GM23338 (cell line): ENCODE data around the gene TPO. TPM values are rescaled to one million over a fixed set of nuclear protein-coding genes. Genes with fewer than 3 reads are reported as not detected.

Source experiments
- ATAC-seq: fragments of 200-7000 bp; cut with Tn5 transposase; 3 replicates; pipeline ENCODE4 v1.9.1; 2020
- DNase-seq: peaks from one replicate; pipeline ENCODE4 v3.0.0-alpha.2; 2015; ENCODE audit warnings: low spot score
- H2AFZ ChIP-seq: fragments of 200-600 bp; sonication (generic); 2 replicates; pipeline ENCODE4 v1.8.0; 2016; ENCODE audit warnings: antibody characterized with exemption, mild to moderate bottlenecking, moderate library complexity
- H3F3A ChIP-seq: fragments of 200-600 bp; sonication (generic); replicated peaks from 2 replicates; pipeline ENCODE4 v1.8.0; 2017; ENCODE audit warnings: antibody characterized with exemption, mixed run types, low read depth
- H3K27ac ChIP-seq: fragments of 200-600 bp; sonication (generic); 2 replicates; pipeline ENCODE4 v1.6.1; 2016; ENCODE audit warnings: low read depth
- H3K27me3 ChIP-seq: fragments of 200-600 bp; sonication (generic); 2 replicates; pipeline ENCODE4 v1.8.0; 2016; ENCODE audit warnings: mild to moderate bottlenecking, mixed run types, moderate library complexity; ENCODE audit not compliant: insufficient read depth
- H3K36me3 ChIP-seq: fragments of 200-600 bp; sonication (generic); 2 replicates; pipeline ENCODE4 v1.8.0; 2016; ENCODE audit warnings: mild to moderate bottlenecking; ENCODE audit not compliant: insufficient read depth
- H3K4me1 ChIP-seq: fragments of 200-600 bp; sonication (generic); 2 replicates; pipeline ENCODE4 v1.8.0; 2016; ENCODE audit warnings: mild to moderate bottlenecking, moderate library complexity; ENCODE audit not compliant: insufficient read depth
- H3K4me2 ChIP-seq: fragments of 200-600 bp; sonication (generic); 2 replicates; pipeline ENCODE4 v1.7.1; 2017; ENCODE audit warnings: mixed run types
- H3K4me3 ChIP-seq: fragments of 200-600 bp; sonication (generic); 2 replicates; pipeline ENCODE4 v1.6.1; 2016; ENCODE audit warnings: mixed run types
- H3K79me2 ChIP-seq: fragments of 200-600 bp; sonication (generic); replicated peaks from 2 replicates; pipeline ENCODE4 v1.8.0; 2017; ENCODE audit warnings: mild to moderate bottlenecking; ENCODE audit not compliant: insufficient read depth
- H3K9me2 ChIP-seq: fragments of 200-600 bp; sonication (generic); 2 replicates; pipeline ENCODE4 v1.8.0; 2017; ENCODE audit not compliant: insufficient read depth
- H4K20me1 ChIP-seq: fragments of 200-600 bp; sonication (generic); replicated peaks from 2 replicates; pipeline ENCODE4 v1.8.0; 2017; ENCODE audit warnings: mild to moderate bottlenecking; ENCODE audit not compliant: insufficient read depth
- H3K27ac Mint-ChIP-seq: 2 replicates; pipeline ENCODE4 v1.8.0; 2020; ENCODE audit warnings: inconsistent platforms, mild to moderate bottlenecking, moderate library complexity, mixed read lengths
- H3K27me3 Mint-ChIP-seq: 3 replicates; pipeline ENCODE4 v1.8.0; 2022; ENCODE audit warnings: low read depth, mild to moderate bottlenecking, moderate library complexity, mixed read lengths, inconsistent platforms; ENCODE audit not compliant: insufficient read depth, poor library complexity
- H3K36me3 Mint-ChIP-seq: 3 replicates; pipeline ENCODE4 v1.8.0; 2021; ENCODE audit warnings: low read depth, mild to moderate bottlenecking, inconsistent platforms, moderate library complexity, mixed read lengths
- H3K4me1 Mint-ChIP-seq: 3 replicates; pipeline ENCODE4 v1.8.0; 2020; ENCODE audit warnings: mild to moderate bottlenecking, inconsistent platforms, mixed read lengths
- H3K4me3 Mint-ChIP-seq: 3 replicates; pipeline ENCODE4 v1.8.0; 2021; ENCODE audit warnings: moderate library complexity, mild to moderate bottlenecking, inconsistent platforms, mixed read lengths
- H3K9me3 Mint-ChIP-seq: 3 replicates; pipeline ENCODE4 v1.8.0; 2020; ENCODE audit warnings: moderate library complexity, mild to moderate bottlenecking, inconsistent platforms, mixed read lengths
- CREB1 ChIP-seq: fragments of 250-450 bp; sonication (Bioruptor Pico); IDR thresholded peaks from 2 replicates; pipeline ENCODE4 v1.5.0; 2020; ENCODE audit warnings: low read depth, mild to moderate bottlenecking, moderate library complexity
- EZH2 ChIP-seq: fragments of 200-600 bp; sonication (generic); IDR thresholded peaks from one replicate; pipeline ENCODE4 v1.8.0; 2017; ENCODE audit warnings: antibody characterized with exemption, mild to moderate bottlenecking, low read depth; ENCODE audit not compliant: unreplicated experiment
- EZH2phosphoT487 ChIP-seq: fragments of 200-600 bp; sonication (generic); IDR thresholded peaks from one replicate; pipeline ENCODE4 v1.8.1; 2018; ENCODE audit warnings: antibody characterized with exemption; ENCODE audit not compliant: unreplicated experiment
- NANOG ChIP-seq: IDR thresholded peaks from 2 replicates; pipeline ENCODE4 v1.6.1; 2016; ENCODE audit warnings: antibody characterized with exemption, borderline replicate concordance
- POLR2AphosphoS5 ChIP-seq: IDR thresholded peaks from 2 replicates; pipeline ENCODE4 v1.6.1; 2016; ENCODE audit warnings: antibody characterized with exemption, low read depth
- STAT1 ChIP-seq: IDR thresholded peaks from one replicate; pipeline ENCODE4 v1.6.1; 2016; ENCODE audit warnings: antibody characterized with exemption; ENCODE audit not compliant: unreplicated experiment
- ZNF114 ChIP-seq: fragments of 250-450 bp; sonication (Bioruptor Pico); IDR thresholded peaks from 2 replicates; pipeline ENCODE4 v1.5.0; 2020; ENCODE audit warnings: mild to moderate bottlenecking, moderate library complexity
- ZNF331 ChIP-seq: fragments of 250-450 bp; sonication (Bioruptor Pico); IDR thresholded peaks from 2 replicates; pipeline ENCODE4 v1.5.0; 2020; ENCODE audit warnings: low read depth, mild to moderate bottlenecking, moderate library complexity
- ZNF462 ChIP-seq: fragments of 250-450 bp; sonication (Bioruptor Pico); IDR thresholded peaks from 2 replicates; pipeline ENCODE4 v1.5.0; 2020; ENCODE audit warnings: mild to moderate bottlenecking, moderate library complexity
- polyA plus RNA-seq: library from polyadenylated mRNA; unstranded; fragments of >200 nt; fragmentation: Nextera tagmentation; extraction: Ambion mirVana; gene quantifications from 2 replicates; pipeline ENCODE4 v1.2.1, GENCODE V29; 2016
- total RNA-seq: library from RNA; depleted of rRNA; stranded (reverse); fragments of >200 nt; shearing (Covaris generic); gene quantifications from 2 replicates; pipeline ENCODE4 v1.2.3, GENCODE V29; 2014
- TF ChIP-seq, protein P1 (sequence below): IDR thresholded peaks from one replicate; pipeline ENCODE4 v1.6.1; 2018; ENCODE audit warnings: antibody characterized with exemption; ENCODE audit not compliant: unreplicated experiment
- TF ChIP-seq, protein P2 (sequence below), 2 experiments: fragments of 200-600 bp in 1 of 2; sonication (generic) in 1 of 2; conservative IDR thresholded peaks; 2 replicates each; pipeline versions ENCODE4 v1.5.1 to v1.6.1; 2016 to 2017; ENCODE audit warnings: antibody characterized with exemption in 2 of 2, low read depth in 2 of 2, mild to moderate bottlenecking in 2 of 2, moderate library complexity in 1 of 2

TPO gene
- total and polyA plus RNA-seq, 2 experiments from 2014 or later: 0.74 TPM; not detected in 1

DNA sequence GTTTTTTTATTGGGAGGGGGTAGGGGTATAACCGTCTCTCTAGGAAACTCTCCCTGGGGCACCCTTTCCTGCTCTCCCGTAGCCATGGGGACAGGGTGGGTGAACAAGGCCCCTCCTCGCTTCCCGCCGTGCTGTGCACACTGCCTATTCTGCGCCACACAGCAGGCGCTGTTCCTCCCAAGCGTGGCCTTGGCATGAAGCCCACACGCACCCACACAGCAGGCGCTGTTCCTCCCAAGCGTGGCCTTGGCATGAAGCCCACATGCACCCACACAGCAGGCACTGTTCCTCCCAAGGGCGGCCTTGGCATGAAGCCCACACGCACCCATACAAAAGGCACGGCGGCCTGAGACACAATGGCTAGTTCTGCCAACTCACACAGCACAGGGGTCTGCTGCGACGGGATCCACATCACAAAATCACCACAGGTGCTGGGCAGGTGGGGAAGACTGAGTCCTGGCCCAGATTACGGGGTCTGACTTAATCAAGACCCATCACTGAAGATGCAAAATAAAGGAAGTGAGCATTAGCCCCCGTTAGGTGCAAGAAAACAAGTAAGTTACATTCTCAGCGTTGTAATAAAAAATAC is 46.6 kb upstream of the TPO start:
- H3K36me3 Mint-ChIP-seq: peaks cover 6% of the 10 kb centered on the region; the same call in 2 of the 3 replicates
- Histone ChIP-seq H3K27me3 (no peaks in the 10 kb centered on the region), H3K4me1 (no peaks in the 10 kb centered on the region), H2AFZ (no peak overlapping the region), H3K9me2 (no peaks in the 10 kb centered on the region), H3K79me2 (no peaks in the 10 kb centered on the region), H3K4me3 (no peak overlapping the region), H3K36me3 (no peaks in the 10 kb centered on the region), H3K4me2 (no peak overlapping the region), H4K20me1 (no peaks in the 10 kb centered on the region), H3K27ac (no peak overlapping the region), H3F3A (no peaks in the 10 kb centered on the region)
- no peak overlapping the region for H3K27ac Mint-ChIP-seq
- H3K4me3 Mint-ChIP-seq: no peak overlapping the region
- TF ChIP-seq, protein P1, sequence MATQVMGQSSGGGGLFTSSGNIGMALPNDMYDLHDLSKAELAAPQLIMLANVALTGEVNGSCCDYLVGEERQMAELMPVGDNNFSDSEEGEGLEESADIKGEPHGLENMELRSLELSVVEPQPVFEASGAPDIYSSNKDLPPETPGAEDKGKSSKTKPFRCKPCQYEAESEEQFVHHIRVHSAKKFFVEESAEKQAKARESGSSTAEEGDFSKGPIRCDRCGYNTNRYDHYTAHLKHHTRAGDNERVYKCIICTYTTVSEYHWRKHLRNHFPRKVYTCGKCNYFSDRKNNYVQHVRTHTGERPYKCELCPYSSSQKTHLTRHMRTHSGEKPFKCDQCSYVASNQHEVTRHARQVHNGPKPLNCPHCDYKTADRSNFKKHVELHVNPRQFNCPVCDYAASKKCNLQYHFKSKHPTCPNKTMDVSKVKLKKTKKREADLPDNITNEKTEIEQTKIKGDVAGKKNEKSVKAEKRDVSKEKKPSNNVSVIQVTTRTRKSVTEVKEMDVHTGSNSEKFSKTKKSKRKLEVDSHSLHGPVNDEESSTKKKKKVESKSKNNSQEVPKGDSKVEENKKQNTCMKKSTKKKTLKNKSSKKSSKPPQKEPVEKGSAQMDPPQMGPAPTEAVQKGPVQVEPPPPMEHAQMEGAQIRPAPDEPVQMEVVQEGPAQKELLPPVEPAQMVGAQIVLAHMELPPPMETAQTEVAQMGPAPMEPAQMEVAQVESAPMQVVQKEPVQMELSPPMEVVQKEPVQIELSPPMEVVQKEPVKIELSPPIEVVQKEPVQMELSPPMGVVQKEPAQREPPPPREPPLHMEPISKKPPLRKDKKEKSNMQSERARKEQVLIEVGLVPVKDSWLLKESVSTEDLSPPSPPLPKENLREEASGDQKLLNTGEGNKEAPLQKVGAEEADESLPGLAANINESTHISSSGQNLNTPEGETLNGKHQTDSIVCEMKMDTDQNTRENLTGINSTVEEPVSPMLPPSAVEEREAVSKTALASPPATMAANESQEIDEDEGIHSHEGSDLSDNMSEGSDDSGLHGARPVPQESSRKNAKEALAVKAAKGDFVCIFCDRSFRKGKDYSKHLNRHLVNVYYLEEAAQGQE: no peak
- no peak for TF ChIP-seq EZH2
- no peak for TF ChIP-seq STAT1
- TF ChIP-seq, protein P2, sequence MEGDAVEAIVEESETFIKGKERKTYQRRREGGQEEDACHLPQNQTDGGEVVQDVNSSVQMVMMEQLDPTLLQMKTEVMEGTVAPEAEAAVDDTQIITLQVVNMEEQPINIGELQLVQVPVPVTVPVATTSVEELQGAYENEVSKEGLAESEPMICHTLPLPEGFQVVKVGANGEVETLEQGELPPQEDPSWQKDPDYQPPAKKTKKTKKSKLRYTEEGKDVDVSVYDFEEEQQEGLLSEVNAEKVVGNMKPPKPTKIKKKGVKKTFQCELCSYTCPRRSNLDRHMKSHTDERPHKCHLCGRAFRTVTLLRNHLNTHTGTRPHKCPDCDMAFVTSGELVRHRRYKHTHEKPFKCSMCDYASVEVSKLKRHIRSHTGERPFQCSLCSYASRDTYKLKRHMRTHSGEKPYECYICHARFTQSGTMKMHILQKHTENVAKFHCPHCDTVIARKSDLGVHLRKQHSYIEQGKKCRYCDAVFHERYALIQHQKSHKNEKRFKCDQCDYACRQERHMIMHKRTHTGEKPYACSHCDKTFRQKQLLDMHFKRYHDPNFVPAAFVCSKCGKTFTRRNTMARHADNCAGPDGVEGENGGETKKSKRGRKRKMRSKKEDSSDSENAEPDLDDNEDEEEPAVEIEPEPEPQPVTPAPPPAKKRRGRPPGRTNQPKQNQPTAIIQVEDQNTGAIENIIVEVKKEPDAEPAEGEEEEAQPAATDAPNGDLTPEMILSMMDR (conservative IDR thresholded peaks at IDR 0.05; ENCODE audit: low read depth in 2 of 2): no peak
- no peak for TF ChIP-seq CREB1
- TF ChIP-seq ZNF331 (CRISPR knock-in tag): no peak
- no peak for TF ChIP-seq EZH2phosphoT487
- TF ChIP-seq ZNF462 (CRISPR knock-in tag): no peak
- no peak for TF ChIP-seq NANOG
- TF ChIP-seq ZNF114: no peak
- no peak for TF ChIP-seq POLR2AphosphoS5
- DNase-seq: no peak
- H3K9me3 Mint-ChIP-seq: peaks cover 6% of the 10 kb centered on the region; the same call in 1 of the 3 replicates
- peaks cover 13% of the 10 kb centered on the region for H3K4me1 Mint-ChIP-seq
- no peak for ATAC-seq
- no peaks in the 10 kb centered on the region for H3K27me3 Mint-ChIP-seq
